ENCODE results near the gene GATA5. TPM values are rescaled to one million over a fixed set of nuclear protein-coding genes. Genes with fewer than 3 reads are reported as not detected.

The GATA5 gene
- total RNA-seq, 1 donor from 2014 or later = not detected

DNA sequence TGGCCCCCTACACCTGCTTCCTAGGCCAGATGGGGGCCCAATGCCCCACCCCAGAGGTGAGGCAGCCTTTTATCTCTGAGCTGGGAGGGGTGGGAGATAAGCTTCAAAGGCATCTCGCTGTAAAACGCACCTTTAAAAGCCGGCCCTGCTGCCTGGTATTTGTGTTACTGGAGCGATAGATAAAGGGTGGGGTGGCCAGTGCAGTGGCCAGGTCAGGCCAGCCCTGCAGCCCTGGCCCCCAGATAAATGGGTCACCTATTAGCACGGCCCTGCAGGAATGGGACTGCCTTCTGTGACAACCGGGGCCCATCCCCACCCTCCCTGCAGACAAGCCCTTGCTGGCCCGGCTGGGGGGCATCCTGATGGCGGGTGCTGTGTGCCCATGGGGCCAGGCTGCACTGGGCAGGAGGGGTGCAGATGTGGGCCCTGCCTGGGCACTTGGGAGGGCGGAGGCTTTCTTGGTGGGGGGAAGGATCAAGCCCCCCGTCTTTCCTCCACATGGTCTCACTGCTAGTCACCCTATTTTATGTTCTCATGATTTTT lies 45.4 kb downstream of the GATA5 start:
- no peaks in the 10 kb centered on the region for H3K9me3 Mint-ChIP-seq (ENCODE audit: low read depth)
- no peak for DNase-seq (ENCODE audit: low spot score)
- H3K27me3 Mint-ChIP-seq (ENCODE audit: low read depth) = peaks cover 31% of the 10 kb centered on the region
- TF ChIP-seq, protein P1, sequence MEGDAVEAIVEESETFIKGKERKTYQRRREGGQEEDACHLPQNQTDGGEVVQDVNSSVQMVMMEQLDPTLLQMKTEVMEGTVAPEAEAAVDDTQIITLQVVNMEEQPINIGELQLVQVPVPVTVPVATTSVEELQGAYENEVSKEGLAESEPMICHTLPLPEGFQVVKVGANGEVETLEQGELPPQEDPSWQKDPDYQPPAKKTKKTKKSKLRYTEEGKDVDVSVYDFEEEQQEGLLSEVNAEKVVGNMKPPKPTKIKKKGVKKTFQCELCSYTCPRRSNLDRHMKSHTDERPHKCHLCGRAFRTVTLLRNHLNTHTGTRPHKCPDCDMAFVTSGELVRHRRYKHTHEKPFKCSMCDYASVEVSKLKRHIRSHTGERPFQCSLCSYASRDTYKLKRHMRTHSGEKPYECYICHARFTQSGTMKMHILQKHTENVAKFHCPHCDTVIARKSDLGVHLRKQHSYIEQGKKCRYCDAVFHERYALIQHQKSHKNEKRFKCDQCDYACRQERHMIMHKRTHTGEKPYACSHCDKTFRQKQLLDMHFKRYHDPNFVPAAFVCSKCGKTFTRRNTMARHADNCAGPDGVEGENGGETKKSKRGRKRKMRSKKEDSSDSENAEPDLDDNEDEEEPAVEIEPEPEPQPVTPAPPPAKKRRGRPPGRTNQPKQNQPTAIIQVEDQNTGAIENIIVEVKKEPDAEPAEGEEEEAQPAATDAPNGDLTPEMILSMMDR (IDR thresholded peaks at IDR 0.05) = no peak
- no peaks in the 10 kb centered on the region for H3K36me3 Mint-ChIP-seq (ENCODE audit: low read depth)
- no peak overlapping the region for H3K4me3 Mint-ChIP-seq (ENCODE audit: unreplicated experiment)
- no peak overlapping the region for H3K27ac Mint-ChIP-seq (ENCODE audit: unreplicated experiment)
- no peaks in the 10 kb centered on the region for H3K4me1 Mint-ChIP-seq (ENCODE audit: low read depth)

DNA sequence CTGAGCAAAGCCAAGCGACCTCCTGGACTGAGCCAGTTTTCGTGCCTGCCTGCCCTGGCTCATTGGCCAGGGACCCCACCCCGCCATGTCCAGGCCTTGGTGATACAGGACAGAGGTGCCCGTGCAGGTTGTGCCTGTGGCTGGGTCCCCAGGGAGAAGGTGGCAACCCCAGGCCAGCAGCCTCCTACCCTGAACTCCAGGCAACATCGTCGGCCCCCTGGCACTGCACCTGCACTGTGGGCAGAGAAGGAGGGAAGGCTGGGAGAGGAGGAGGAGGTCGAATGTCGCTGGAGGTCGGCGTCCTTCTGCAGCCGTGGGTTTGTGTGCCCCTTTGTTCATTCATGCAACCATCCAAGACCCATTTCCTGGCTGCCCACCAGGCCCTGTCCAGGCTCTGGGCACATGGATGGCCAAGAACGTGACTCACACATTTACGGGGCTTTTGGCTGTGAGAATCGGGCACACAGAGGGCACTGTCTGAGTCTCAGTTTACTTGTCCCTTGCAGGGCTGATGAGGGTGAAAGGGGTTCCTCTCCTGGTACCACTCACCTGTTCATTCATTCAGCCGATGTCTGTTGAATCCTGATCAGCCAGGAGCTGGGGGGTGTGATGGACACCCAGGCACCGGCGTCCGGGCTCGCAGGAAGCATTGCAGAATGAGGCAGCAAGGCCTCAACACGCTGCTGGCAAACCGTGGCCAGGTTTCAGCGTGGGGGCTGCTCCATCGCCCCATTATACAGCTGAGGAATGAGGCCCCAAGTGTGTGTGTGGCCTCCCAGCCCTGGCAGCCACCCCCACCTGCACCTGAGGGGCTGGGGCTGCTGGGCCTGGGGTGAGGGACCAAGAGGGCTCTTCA lies 46.1 kb downstream of the GATA5 start:
- no peak overlapping the region for H3K27ac Mint-ChIP-seq (ENCODE audit: unreplicated experiment)
- no peaks in the 10 kb centered on the region for H3K9me3 Mint-ChIP-seq (ENCODE audit: low read depth)
- H3K4me1 Mint-ChIP-seq (ENCODE audit: low read depth) = no peaks in the 10 kb centered on the region
- no peak for DNase-seq (ENCODE audit: low spot score)
- H3K36me3 Mint-ChIP-seq (ENCODE audit: low read depth) = no peaks in the 10 kb centered on the region
- TF ChIP-seq, protein P1 (IDR thresholded peaks at IDR 0.05) = no peak
- H3K27me3 Mint-ChIP-seq (ENCODE audit: low read depth) = peaks cover 26% of the 10 kb centered on the region
- H3K4me3 Mint-ChIP-seq (ENCODE audit: unreplicated experiment) = no peak overlapping the region

DNA sequence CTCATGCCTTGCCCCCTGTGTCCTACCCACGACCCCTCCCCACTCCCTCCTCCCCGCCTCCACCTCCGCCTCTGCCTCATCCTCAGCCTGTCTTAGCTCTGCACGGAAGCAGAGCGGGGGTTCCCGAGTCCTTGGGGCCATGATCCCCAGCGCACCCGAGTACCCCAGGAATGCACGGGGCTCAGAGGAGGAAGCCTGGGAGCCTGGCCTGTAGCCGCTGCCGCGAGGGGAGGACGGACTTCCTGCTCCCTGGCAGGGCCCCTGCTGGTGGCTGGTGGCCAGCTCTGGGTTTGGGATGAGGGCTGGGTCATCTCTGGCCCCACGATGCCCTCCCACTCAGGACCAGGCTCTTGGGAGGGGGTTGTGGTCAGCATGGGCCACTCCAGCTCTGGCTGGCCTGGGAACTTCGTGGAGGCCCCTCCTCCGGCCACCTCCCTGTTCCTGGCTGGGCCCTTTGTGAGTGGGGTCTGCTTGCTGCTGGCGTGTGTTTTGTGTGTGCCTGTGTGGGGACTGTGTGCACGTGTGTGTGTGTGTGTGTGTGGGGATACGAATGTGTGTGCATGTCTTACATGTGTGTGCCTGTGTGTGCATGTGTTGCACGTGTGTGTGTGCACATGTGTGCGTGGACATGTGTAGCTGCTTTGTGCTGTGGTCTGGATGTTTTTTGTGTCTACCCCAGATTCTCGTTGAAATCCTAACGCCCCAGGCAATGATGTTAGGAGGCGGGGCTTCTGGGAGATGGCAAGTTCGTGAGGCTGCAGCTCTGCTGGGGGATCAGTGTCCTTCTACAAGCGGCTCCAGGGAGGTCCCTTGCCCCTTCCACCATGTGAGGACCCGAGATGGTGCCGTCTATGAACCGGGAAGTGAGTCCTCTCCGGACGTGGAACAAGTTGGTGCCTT lies 47.1 kb downstream of the GATA5 start:
- TF ChIP-seq, protein P1 (IDR thresholded peaks at IDR 0.05) = no peak
- DNase-seq (ENCODE audit: low spot score) = no peak
- Mint-ChIP-seq H3K9me3 (ENCODE audit: low read depth) (no peaks in the 10 kb centered on the region), H3K27ac (ENCODE audit: unreplicated experiment) (no peak overlapping the region), H3K36me3 (ENCODE audit: low read depth) (no peaks in the 10 kb centered on the region), H3K27me3 (ENCODE audit: low read depth) (peaks cover 17% of the 10 kb centered on the region), H3K4me3 (ENCODE audit: unreplicated experiment) (no peak overlapping the region), H3K4me1 (ENCODE audit: low read depth) (no peaks in the 10 kb centered on the region)

DNA sequence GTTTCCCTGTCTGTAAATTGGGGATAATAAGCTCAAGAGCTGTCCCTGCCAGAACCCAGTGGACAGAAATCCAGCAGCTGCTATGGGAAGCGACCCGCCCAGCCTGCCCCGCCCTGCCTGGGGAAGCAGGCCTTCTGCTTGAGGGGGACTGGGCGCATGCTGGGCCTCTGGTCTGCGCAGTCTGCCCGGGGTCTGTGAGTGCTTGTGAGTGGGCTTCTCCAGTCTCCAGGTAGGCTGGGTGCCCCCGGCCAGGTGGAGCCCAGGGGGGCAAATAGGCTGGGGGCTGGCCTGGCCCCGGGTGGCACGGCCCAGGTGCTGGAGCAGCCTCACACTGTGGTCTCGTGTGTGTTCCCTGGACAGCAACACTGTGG lies 47.8 kb downstream of the GATA5 start:
- Mint-ChIP-seq H3K27me3 (ENCODE audit: low read depth) (peaks cover 16% of the 10 kb centered on the region), H3K4me1 (ENCODE audit: low read depth) (no peaks in the 10 kb centered on the region), H3K27ac (ENCODE audit: unreplicated experiment) (no peak overlapping the region)

More for the DNA sequence above, 47.8 kb downstream of the GATA5 start:
- no peak for DNase-seq (ENCODE audit: low spot score)
- Mint-ChIP-seq H3K36me3 (ENCODE audit: low read depth) (no peaks in the 10 kb centered on the region), H3K9me3 (ENCODE audit: low read depth) (no peaks in the 10 kb centered on the region), H3K4me3 (ENCODE audit: unreplicated experiment) (no peak overlapping the region)
- TF ChIP-seq, protein P1 (IDR thresholded peaks at IDR 0.05) = no peak
